Activated CD8-positive, alpha-beta memory T cell treated with anti-CD3 and anti-CD28 coated beads, Interleukin-2, amount 10 ng/mL, durations not matched to agents 7 days and 5 days (primary cell): Measurements from ENCODE around the gene RBKS. TPM values are rescaled to one million over a fixed set of nuclear protein-coding genes. Genes with fewer than 3 reads are reported as not detected.
"Not testable (repeated sequence)": the region's sequence is repeated elsewhere in the genome, so short reads cannot be mapped to it uniquely, and the experiment has no call there.

Source experiments
- ATAC-seq: fragments of 150-1000 bp; cut with Tn5 transposase; one replicate; pipeline ENCODE4 v1.10.0; 2021; ENCODE audit warnings: moderate library complexity
- CTCF ChIA-PET: fragments of 350-600 bp; sonication (Branson Sonifier 250); formaldehyde crosslinking; loops from one replicate; lab custom pipeline; 2021; ENCODE audit warnings: antibody characterized with exemption; lab: Charles Lee
- DNase-seq: peaks from one replicate; pipeline ENCODE4 v3.0.0-alpha.2; 2020
- H3K27ac Mint-ChIP-seq: one replicate; pipeline ENCODE4 v1.8.0; 2021; ENCODE audit warnings: mild to moderate bottlenecking, mixed read lengths
- H3K27me3 Mint-ChIP-seq: one replicate; pipeline ENCODE4 v1.8.0; 2021; ENCODE audit warnings: mixed read lengths
- H3K36me3 Mint-ChIP-seq: one replicate; pipeline ENCODE4 v1.8.0; 2021; ENCODE audit warnings: mild to moderate bottlenecking, mixed read lengths
- H3K4me1 Mint-ChIP-seq: one replicate; pipeline ENCODE4 v1.8.0; 2021; ENCODE audit warnings: mixed read lengths
- H3K4me3 Mint-ChIP-seq: one replicate; pipeline ENCODE4 v1.8.0; 2021; ENCODE audit warnings: mild to moderate bottlenecking, moderate library complexity, mixed read lengths
- H3K9me3 Mint-ChIP-seq: one replicate; pipeline ENCODE4 v1.8.0; 2022; ENCODE audit warnings: low read depth, mixed read lengths
- total RNA-seq, 2 experiments: library from RNA; stranded (reverse); gene quantifications; one replicate each; pipeline ENCODE4 v1.2.3, GENCODE V29; 2021

Gene RBKS
- total RNA-seq, 2 experiments from 2014 or later: 2.6 to 3.4 TPM

GRCh38 chr2:27748803-27749554 is 141.2 kb downstream of the RBKS start:
- CTCF ChIA-PET: not testable (repeated sequence)

GRCh38 chr2:27747827-27748352 is 142.3 kb downstream of the RBKS start:
- H3K36me3 Mint-ChIP-seq: peaks cover 11% of the 10 kb centered on the region
- peaks cover 23% of the 10 kb centered on the region for H3K27me3 Mint-ChIP-seq
- H3K4me3 Mint-ChIP-seq: no peak overlapping the region
- no peak for ATAC-seq
- H3K27ac Mint-ChIP-seq: no peak overlapping the region
- CTCF ChIA-PET: no interaction called here
- peaks cover 11% of the 10 kb centered on the region for H3K9me3 Mint-ChIP-seq
- H3K4me1 Mint-ChIP-seq: no peaks in the 10 kb centered on the region
- no peak for DNase-seq

More at GRCh38 chr2:27748803-27749554, 141.2 kb downstream of the RBKS start:
- Mint-ChIP-seq H3K9me3 (peaks cover 11% of the 10 kb centered on the region), H3K27me3 (peaks cover 23% of the 10 kb centered on the region), H3K36me3 (peaks cover 11% of the 10 kb centered on the region)
- H3K27ac Mint-ChIP-seq, DNase-seq, ATAC-seq, H3K4me1 Mint-ChIP-seq, H3K4me3 Mint-ChIP-seq: not testable (repeated sequence)

- Mint-ChIP-seq H3K36me3 (peaks cover 11% of the 10 kb centered on the region), H3K27me3 (peaks cover 23% of the 10 kb centered on the region), H3K4me3 (no peak overlapping the region), H3K4me1 (no peaks in the 10 kb centered on the region), H3K9me3 (peaks cover 11% of the 10 kb centered on the region), H3K27ac (no peak overlapping the region)
- DNase-seq (no peak), ATAC-seq (no peak)
- CTCF ChIA-PET: no interaction called here
These were observed 143.9 kb downstream of the RBKS start for GRCh38 chr2:27746325-27746724.

GRCh38 chr2:27745494-27745893 is 144.7 kb downstream of the RBKS start:
- Mint-ChIP-seq H3K9me3 (peaks cover 11% of the 10 kb centered on the region), H3K27me3 (peaks cover 23% of the 10 kb centered on the region), H3K36me3 (peaks cover 11% of the 10 kb centered on the region)
- not testable (repeated sequence) for DNase-seq, ATAC-seq, H3K27ac Mint-ChIP-seq, H3K4me1 Mint-ChIP-seq, H3K4me3 Mint-ChIP-seq
- CTCF ChIA-PET: interaction anchor here (0.9 to 1.9 kb wide), 3 partner anchors 9 to 63 kb away, joined by 3 to 7 read pairs (median 3); no protein-coding TSS in a partner anchor

DNA sequence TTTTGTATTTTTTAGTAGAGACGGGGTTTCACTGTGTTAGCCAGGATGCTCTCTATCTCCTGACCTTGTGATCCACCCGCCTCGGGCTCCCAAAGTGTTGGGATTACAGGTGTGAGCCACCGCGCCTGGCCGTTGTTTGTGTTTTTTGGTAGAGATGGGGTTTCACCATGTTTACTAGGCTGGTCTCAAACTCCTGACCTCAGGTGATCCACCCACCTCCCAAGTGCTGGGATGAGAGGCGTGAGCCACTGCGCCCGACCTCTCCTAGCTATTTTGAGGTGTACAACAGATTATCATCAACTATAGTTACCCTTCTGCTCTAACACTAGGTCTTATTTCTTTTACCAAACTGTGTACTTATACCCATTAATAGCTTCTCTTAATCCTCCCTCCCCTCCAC is 147.6 kb downstream of the RBKS start:
- ATAC-seq (no peak), DNase-seq (no peak)
- Mint-ChIP-seq H3K4me1 (no peaks in the 10 kb centered on the region), H3K27me3 (peaks cover 7% of the 10 kb centered on the region), H3K9me3 (no peaks in the 10 kb centered on the region), H3K4me3 (no peak overlapping the region), H3K36me3 (no peaks in the 10 kb centered on the region), H3K27ac (no peak overlapping the region)
- CTCF ChIA-PET: no interaction called here

DNA sequence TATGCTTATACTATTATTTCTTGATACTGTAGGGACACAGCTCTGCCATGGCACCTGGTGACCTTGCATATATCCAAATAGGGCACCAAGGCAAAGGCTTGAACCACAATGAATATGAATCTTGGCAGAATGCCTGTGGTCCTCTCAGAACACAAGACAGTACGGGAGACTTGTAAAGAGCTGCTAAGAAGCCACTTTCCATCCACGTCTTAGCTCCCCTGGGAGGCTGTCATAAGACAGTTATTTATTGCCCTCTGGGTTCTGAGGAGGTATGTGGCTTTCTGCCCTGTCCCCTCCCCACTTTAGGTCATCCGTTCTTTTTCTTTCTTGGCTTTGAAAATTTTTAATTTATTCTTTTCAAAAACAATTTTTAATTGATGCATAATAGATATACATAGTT is 148.5 kb downstream of the RBKS start:
- Mint-ChIP-seq H3K4me1 (no peaks in the 10 kb centered on the region), H3K9me3 (no peaks in the 10 kb centered on the region), H3K27ac (no peak overlapping the region), H3K27me3 (peaks cover 6% of the 10 kb centered on the region), H3K4me3 (no peak overlapping the region), H3K36me3 (no peaks in the 10 kb centered on the region)
- CTCF ChIA-PET: interaction anchor here (0.7 kb wide), 1 partner anchor 10 kb away, joined by 4 read pairs; no protein-coding TSS in a partner anchor
- no peak for ATAC-seq
- no peak for DNase-seq

DNA sequence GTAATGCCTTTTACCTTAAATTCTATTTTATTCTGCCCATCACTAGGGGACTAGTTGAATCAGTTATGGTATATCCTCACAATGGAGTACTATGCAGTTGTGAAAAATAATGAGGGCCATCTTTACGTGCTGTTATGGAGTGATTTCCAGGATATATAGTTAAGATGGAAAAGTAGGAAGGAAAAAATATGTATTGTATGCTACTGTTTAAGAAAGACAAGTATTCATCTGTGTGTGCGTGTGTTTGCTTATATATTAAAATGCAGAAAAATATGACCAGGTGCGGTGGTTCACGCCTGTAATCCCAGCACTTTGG is 151.2 kb downstream of the RBKS start:
- DNase-seq: no peak
- Mint-ChIP-seq H3K27ac (no peak overlapping the region), H3K36me3 (peaks cover 2% of the 10 kb centered on the region), H3K27me3 (no peaks in the 10 kb centered on the region), H3K9me3 (no peaks in the 10 kb centered on the region), H3K4me3 (no peak overlapping the region), H3K4me1 (peaks cover 7% of the 10 kb centered on the region)
- CTCF ChIA-PET: no interaction called here
- ATAC-seq: no peak

GRCh38 chr2:27738349-27739057 is 151.7 kb downstream of the RBKS start:
- no peak for DNase-seq
- peaks cover 2% of the 10 kb centered on the region for H3K36me3 Mint-ChIP-seq
- no peak overlapping the region for H3K27ac Mint-ChIP-seq
- no peaks in the 10 kb centered on the region for H3K9me3 Mint-ChIP-seq
- CTCF ChIA-PET: interaction anchor here (2.1 to 3.7 kb wide), 2 partner anchors 15 to 16 kb away, joined by 4 to 14 read pairs; no protein-coding TSS in a partner anchor
- no peak for ATAC-seq
- peaks cover 7% of the 10 kb centered on the region for H3K4me1 Mint-ChIP-seq
- H3K4me3 Mint-ChIP-seq: no peak overlapping the region
- H3K27me3 Mint-ChIP-seq: no peaks in the 10 kb centered on the region

DNA sequence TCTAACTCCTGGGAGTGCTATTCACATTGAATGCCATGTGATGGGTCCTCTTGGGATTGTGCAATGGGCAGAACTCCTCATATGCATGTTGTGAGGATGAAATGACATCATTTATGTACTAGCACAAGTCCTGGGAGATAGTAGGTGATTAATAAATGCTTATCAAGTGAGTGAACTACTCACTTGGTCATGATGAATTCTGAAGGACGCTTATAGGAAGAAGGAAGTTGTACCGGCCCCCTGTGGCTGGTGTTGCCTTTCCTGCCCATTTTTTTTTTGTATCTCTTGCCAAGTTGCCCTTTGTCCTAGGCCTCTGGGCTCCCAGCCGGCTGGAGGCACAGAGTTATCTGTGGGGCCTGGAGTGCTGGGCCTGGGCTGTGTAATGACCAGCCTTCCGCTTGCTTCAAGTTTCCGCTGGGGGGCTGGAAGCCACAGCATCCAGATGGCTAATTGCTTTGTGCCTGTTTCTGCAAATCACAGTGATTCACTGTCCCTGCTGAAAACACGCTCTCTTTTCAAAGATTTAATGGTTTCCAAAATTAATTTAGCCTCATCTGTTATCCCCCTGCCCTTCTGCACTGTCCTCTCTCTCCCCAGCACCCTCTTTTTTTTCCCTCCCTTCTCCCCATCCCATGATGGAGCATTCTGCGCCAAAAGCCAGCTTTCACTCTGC is 152.4 kb downstream of the RBKS start:
- DNase-seq: no peak
- Mint-ChIP-seq H3K4me3 (no peak overlapping the region), H3K27ac (no peak overlapping the region), H3K4me1 (peaks cover 7% of the 10 kb centered on the region), H3K27me3 (no peaks in the 10 kb centered on the region), H3K9me3 (no peaks in the 10 kb centered on the region), H3K36me3 (peaks cover 2% of the 10 kb centered on the region)
- CTCF ChIA-PET: interaction anchor here (2.1 to 3.7 kb wide), 2 partner anchors 14 to 17 kb away, joined by 4 to 14 read pairs; no protein-coding TSS in a partner anchor
- ATAC-seq: no peak

- Mint-ChIP-seq H3K4me3 (no peak overlapping the region), H3K9me3 (no peaks in the 10 kb centered on the region), H3K36me3 (peaks cover 2% of the 10 kb centered on the region), H3K27ac (no peak overlapping the region), H3K4me1 (peaks cover 7% of the 10 kb centered on the region), H3K27me3 (no peaks in the 10 kb centered on the region)
- ATAC-seq (no peak), DNase-seq (no peak)
- CTCF ChIA-PET: interaction anchor here (2.1 to 3.7 kb wide), 2 partner anchors 13 to 18 kb away, joined by 4 to 14 read pairs; no protein-coding TSS in a partner anchor
These were observed 153.3 kb downstream of the RBKS start for GRCh38 chr2:27736890-27737204.

DNA sequence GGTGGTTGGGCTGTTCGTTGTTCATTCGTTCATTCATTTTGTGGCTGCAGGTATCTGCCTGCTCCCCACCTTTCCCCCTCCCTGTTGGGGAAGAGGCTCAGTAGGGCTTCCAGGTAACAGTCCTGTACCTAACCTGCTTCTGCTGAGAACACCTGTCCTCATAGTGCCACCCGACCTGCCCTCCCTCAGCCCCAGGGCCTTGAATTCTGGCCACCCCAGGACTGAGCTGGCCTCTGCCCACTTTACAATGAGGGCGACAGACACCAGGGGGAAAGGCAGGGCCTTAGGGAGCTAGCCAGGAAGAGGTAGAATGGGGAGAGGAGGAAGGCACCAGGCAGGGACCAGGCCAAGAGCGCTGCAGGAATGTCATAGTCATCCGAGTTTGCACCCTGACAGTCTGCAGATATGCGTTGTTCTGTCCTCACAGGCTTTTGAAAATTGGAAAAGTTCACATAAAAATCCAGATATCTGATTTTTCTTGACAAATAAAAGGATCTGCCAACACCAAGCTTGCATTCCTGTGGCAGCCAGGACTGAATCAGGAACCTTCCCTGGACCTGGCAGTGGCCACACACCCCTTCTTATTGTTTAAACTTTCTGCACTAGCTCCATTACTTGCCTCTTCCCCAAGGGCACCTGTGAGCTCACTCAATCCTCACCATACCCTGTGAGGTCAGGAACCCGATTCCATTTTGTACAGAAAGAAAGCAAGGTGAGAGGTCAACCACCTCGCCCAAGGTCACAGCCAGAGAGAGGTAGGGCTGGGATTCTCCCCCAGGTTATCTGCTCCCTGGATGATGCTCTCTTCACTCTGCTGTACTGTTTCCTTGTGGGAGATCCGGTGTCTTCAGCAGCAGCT is 153.9 kb downstream of the RBKS start:
- H3K27ac Mint-ChIP-seq: no peak overlapping the region
- ATAC-seq (no peak), DNase-seq (no peak)
- H3K4me1 Mint-ChIP-seq: peaks cover 7% of the 10 kb centered on the region
- no peak overlapping the region for H3K4me3 Mint-ChIP-seq
- H3K36me3 Mint-ChIP-seq: peaks cover 2% of the 10 kb centered on the region
- H3K9me3 Mint-ChIP-seq: no peaks in the 10 kb centered on the region
- CTCF ChIA-PET: interaction anchor here (2.1 to 3.7 kb wide), 2 partner anchors 13 to 18 kb away, joined by 4 to 14 read pairs; no protein-coding TSS in a partner anchor
- no peaks in the 10 kb centered on the region for H3K27me3 Mint-ChIP-seq

GRCh38 chr2:27735263-27735904 is 154.8 kb downstream of the RBKS start:
- peak overlapping the region; percentile 37 for H3K4me3 Mint-ChIP-seq
- H3K9me3 Mint-ChIP-seq: no peaks in the 10 kb centered on the region
- H3K27me3 Mint-ChIP-seq: no peaks in the 10 kb centered on the region
- no peak overlapping the region for H3K27ac Mint-ChIP-seq
- CTCF ChIA-PET: interaction anchor here (3.7 kb wide), 1 partner anchor 12 kb away, joined by 14 read pairs; no protein-coding TSS in a partner anchor
- peaks cover 7% of the 10 kb centered on the region for H3K4me1 Mint-ChIP-seq
- peaks cover 2% of the 10 kb centered on the region for H3K36me3 Mint-ChIP-seq
- peak; percentile 64 for DNase-seq
- ATAC-seq: peak; percentile 86
